ENCODE data around the gene ACTMAP. TPM values are rescaled to one million over a fixed set of nuclear protein-coding genes. Genes with fewer than 3 reads are reported as not detected.

ACTMAP gene
- total and polyA plus RNA-seq, 4 donors, result 0.93 to 7.7 (median 3.0) TPM

- 94% methylated on average over 9 of the region's 9 CpGs for WGBS
- Histone ChIP-seq H3K36me3 (ENCODE audit: control insufficient read depth in 4 of 4, insufficient read depth in 3 of 4, low read depth in 1 of 4, low read length in 3 of 4) (peaks cover 13 to 74% (median 32%) of the 10 kb centered on the region in 4 donors), H3K9ac (ENCODE audit: low read depth in 1 of 2, low read length in 2 of 2) (no peak overlapping the region), H3K27ac (ENCODE audit: low read depth in 1 of 2, low read length in 2 of 2) (no peak overlapping the region), H3K4me1 (ENCODE audit: control insufficient read depth in 4 of 4, insufficient read depth in 4 of 4, low read length in 3 of 4) (no peaks in the 10 kb centered on the region), H3K27me3 (ENCODE audit: control insufficient read depth in 4 of 4, insufficient read depth in 4 of 4, low read length in 3 of 4) (no peaks in the 10 kb centered on the region), H3K4me3 (ENCODE audit: low read depth in 1 of 3, low read length in 3 of 3) (no peak overlapping the region), H3K9me3 (ENCODE audit: control insufficient read depth in 4 of 4, low read length in 3 of 4) (no peaks in the 10 kb centered on the region)
- TF ChIP-seq FOXA1 (IDR thresholded peaks at IDR 0.05) (no peak), RXRA (IDR thresholded peaks at IDR 0.05) (no peak), YY1 (IDR thresholded peaks at IDR 0.05) (no peak), NR2F2 (IDR thresholded peaks at IDR 0.05) (no peak)
- DNase-seq (ENCODE audit: low spot score), result no peak
Observed at GRCh38 chr19:40736661-40737060, 13.6 kb downstream of the ACTMAP start.

- no peaks in the 10 kb centered on the region for H3K4me1 ChIP-seq (ENCODE audit: control insufficient read depth in 4 of 4, insufficient read depth in 4 of 4, low read length in 3 of 4)
- peaks cover 20 to 85% (median 43%) of the 10 kb centered on the region in 4 donors for H3K36me3 ChIP-seq (ENCODE audit: control insufficient read depth in 4 of 4, insufficient read depth in 3 of 4, low read depth in 1 of 4, low read length in 3 of 4)
- no peak overlapping the region for H3K27ac ChIP-seq (ENCODE audit: low read depth in 1 of 2, low read length in 2 of 2)
- WGBS, result 85% methylated on average over 11 of the region's 11 CpGs
- TF ChIP-seq MAX (IDR thresholded peaks at IDR 0.05) (no peak), NR2F2 (IDR thresholded peaks at IDR 0.05) (no peak), RXRA (IDR thresholded peaks at IDR 0.05) (no peak), CTCF (IDR thresholded peaks at IDR 0.05; ENCODE audit: low read depth, low read length, missing input control) (no peak), TAF1 (conservative IDR thresholded peaks at IDR 0.05) (no peak), YY1 (IDR thresholded peaks at IDR 0.05) (no peak), JUND (IDR thresholded peaks at IDR 0.05) (no peak), GABPA (IDR thresholded peaks at IDR 0.05 in 1 of 2, conservative IDR thresholded peaks at IDR 0.05 in 1 of 2) (no peak), EGR1 (IDR thresholded peaks at IDR 0.05; ENCODE audit: low read depth in 2 of 2) (no peak), RAD21 (IDR thresholded peaks at IDR 0.05) (no peak), SP1 (IDR thresholded peaks at IDR 0.05) (no peak)
- TF ChIP-seq, protein P1, sequence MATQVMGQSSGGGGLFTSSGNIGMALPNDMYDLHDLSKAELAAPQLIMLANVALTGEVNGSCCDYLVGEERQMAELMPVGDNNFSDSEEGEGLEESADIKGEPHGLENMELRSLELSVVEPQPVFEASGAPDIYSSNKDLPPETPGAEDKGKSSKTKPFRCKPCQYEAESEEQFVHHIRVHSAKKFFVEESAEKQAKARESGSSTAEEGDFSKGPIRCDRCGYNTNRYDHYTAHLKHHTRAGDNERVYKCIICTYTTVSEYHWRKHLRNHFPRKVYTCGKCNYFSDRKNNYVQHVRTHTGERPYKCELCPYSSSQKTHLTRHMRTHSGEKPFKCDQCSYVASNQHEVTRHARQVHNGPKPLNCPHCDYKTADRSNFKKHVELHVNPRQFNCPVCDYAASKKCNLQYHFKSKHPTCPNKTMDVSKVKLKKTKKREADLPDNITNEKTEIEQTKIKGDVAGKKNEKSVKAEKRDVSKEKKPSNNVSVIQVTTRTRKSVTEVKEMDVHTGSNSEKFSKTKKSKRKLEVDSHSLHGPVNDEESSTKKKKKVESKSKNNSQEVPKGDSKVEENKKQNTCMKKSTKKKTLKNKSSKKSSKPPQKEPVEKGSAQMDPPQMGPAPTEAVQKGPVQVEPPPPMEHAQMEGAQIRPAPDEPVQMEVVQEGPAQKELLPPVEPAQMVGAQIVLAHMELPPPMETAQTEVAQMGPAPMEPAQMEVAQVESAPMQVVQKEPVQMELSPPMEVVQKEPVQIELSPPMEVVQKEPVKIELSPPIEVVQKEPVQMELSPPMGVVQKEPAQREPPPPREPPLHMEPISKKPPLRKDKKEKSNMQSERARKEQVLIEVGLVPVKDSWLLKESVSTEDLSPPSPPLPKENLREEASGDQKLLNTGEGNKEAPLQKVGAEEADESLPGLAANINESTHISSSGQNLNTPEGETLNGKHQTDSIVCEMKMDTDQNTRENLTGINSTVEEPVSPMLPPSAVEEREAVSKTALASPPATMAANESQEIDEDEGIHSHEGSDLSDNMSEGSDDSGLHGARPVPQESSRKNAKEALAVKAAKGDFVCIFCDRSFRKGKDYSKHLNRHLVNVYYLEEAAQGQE (IDR thresholded peaks at IDR 0.05), result no peak
- H3K9ac ChIP-seq (ENCODE audit: low read depth in 1 of 2, low read length in 2 of 2), result no peak overlapping the region
- H3K4me3 ChIP-seq (ENCODE audit: low read depth in 1 of 3, low read length in 3 of 3), result no peak overlapping the region
- DNase-seq (ENCODE audit: low spot score), result no peak
- H3K9me3 ChIP-seq (ENCODE audit: control insufficient read depth in 4 of 4, low read length in 3 of 4), result no peaks in the 10 kb centered on the region
- no peaks in the 10 kb centered on the region for H3K27me3 ChIP-seq (ENCODE audit: control insufficient read depth in 4 of 4, insufficient read depth in 4 of 4, low read length in 3 of 4)
Observed at GRCh38 chr19:40735013-40735771, 15.1 kb downstream of the ACTMAP start.

Data from liver (tissue), 9 donors.